Type B pancreatic cell (in vitro differentiated cells): ENCODE results near the gene MGAT5. TPM values are rescaled to one million over a fixed set of nuclear protein-coding genes. Genes with fewer than 3 reads are reported as not detected.
A peak's percentile ranks its signal among the peaks of the same experiment; 100 is the strongest.

ENCODE experiments used
- DNase-seq: peaks from one replicate; pipeline ENCODE4 v3.0.0; 2021; ENCODE audit warnings: mixed read lengths; ENCODE audit not compliant: unreplicated experiment; ENCODE audit errors: extremely low spot score
- H3K27ac Mint-ChIP-seq: 2 replicates; pipeline ENCODE4 v1.8.0; 2021; ENCODE audit warnings: mild to moderate bottlenecking, mixed read lengths
- H3K27me3 Mint-ChIP-seq: 2 replicates; pipeline ENCODE4 v1.8.0; 2021; ENCODE audit warnings: mixed read lengths
- H3K36me3 Mint-ChIP-seq: 2 replicates; pipeline ENCODE4 v1.8.0; 2021; ENCODE audit warnings: mixed read lengths
- H3K4me1 Mint-ChIP-seq: one replicate; pipeline ENCODE4 v1.8.0; 2021; ENCODE audit warnings: mixed read lengths; ENCODE audit not compliant: unreplicated experiment
- H3K4me3 Mint-ChIP-seq: 2 replicates; pipeline ENCODE4 v1.8.0; 2021; ENCODE audit warnings: mild to moderate bottlenecking, mixed read lengths
- H3K9me3 Mint-ChIP-seq: 2 replicates; pipeline ENCODE4 v1.8.0; 2021; ENCODE audit warnings: mixed read lengths
- total RNA-seq: library from RNA; stranded (reverse); gene quantifications from 2 replicates; pipeline ENCODE4 v1.2.1, GENCODE V29; 2021; ENCODE audit warnings: low replicate concordance
- TF ChIP-seq, protein P1 (sequence below): fragments of 200-600 bp; sonication (generic); conservative IDR thresholded peaks from 2 replicates; pipeline ENCODE4 v1.5.0; 2021; ENCODE audit warnings: antibody characterized with exemption, mild to moderate bottlenecking

MGAT5 gene
- total RNA-seq, 1 donor from 2014 or later, result 37.2 TPM

DNA sequence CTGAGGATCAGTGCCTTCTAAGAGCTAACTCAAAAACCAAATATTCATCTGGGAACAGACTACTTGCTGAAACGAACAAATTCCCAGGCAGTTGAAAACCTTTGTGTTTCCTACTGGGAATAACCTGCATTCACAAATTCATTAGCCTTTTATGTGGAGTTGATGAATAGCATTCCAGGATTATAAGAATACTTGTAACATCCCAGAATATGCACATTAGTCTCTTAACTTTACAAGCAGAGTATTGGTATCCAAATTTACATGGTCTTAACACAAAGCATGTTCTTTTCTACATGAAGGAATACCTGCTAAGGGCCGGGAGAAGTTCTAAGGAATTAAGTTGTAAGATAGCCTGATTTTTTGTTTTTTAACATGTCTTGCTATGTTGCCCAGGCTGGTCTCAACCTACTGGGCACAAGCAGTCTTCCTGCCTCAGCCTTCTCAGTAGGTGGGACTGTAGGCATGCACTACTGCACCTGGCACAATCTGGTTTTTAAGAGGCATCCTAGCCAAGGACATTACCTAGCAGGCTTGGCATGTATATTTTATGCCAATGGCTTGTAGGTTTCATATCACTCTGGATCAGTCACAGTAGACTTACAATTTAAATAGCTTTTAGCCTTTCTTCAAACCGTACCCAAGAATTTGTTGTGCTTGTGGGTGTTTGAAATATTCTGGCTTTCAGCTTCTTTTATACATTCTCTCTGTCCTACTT is 50.7 kb downstream of the MGAT5 start:
- Mint-ChIP-seq H3K4me1 (peaks cover 15% of the 10 kb centered on the region), H3K4me3 (no peak overlapping the region), H3K36me3 (peaks cover 5% of the 10 kb centered on the region), H3K27me3 (no peaks in the 10 kb centered on the region), H3K9me3 (no peaks in the 10 kb centered on the region), H3K27ac (no peak overlapping the region)
- TF ChIP-seq, protein P1, sequence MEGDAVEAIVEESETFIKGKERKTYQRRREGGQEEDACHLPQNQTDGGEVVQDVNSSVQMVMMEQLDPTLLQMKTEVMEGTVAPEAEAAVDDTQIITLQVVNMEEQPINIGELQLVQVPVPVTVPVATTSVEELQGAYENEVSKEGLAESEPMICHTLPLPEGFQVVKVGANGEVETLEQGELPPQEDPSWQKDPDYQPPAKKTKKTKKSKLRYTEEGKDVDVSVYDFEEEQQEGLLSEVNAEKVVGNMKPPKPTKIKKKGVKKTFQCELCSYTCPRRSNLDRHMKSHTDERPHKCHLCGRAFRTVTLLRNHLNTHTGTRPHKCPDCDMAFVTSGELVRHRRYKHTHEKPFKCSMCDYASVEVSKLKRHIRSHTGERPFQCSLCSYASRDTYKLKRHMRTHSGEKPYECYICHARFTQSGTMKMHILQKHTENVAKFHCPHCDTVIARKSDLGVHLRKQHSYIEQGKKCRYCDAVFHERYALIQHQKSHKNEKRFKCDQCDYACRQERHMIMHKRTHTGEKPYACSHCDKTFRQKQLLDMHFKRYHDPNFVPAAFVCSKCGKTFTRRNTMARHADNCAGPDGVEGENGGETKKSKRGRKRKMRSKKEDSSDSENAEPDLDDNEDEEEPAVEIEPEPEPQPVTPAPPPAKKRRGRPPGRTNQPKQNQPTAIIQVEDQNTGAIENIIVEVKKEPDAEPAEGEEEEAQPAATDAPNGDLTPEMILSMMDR, result no peak
- DNase-seq, result no peak

DNA sequence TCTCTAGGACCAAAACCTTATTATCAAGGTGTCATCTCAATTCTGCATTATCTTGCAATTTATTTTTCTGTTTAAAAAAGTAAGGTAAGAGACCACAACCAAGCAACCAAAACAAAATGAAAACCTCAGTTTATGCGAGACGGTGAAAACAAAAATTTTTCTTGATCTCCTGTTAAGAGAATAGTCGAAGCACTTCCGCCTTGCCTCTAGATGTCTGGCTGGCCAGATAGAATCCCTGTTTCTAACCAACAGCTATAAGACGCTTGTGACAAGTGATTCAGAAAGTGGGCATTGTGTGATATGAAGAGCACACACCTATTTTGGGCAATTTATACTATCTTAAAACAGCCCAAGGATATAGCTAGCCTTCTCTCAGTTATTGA is 51.2 kb downstream of the MGAT5 start:
- no peaks in the 10 kb centered on the region for H3K27me3 Mint-ChIP-seq
- no peak overlapping the region for H3K4me3 Mint-ChIP-seq
- H3K36me3 Mint-ChIP-seq, result peaks cover 7% of the 10 kb centered on the region
- TF ChIP-seq, protein P1, result no peak
- no peak for DNase-seq
- peaks cover 15% of the 10 kb centered on the region for H3K4me1 Mint-ChIP-seq
- H3K9me3 Mint-ChIP-seq, result no peaks in the 10 kb centered on the region
- no peak overlapping the region for H3K27ac Mint-ChIP-seq

DNA sequence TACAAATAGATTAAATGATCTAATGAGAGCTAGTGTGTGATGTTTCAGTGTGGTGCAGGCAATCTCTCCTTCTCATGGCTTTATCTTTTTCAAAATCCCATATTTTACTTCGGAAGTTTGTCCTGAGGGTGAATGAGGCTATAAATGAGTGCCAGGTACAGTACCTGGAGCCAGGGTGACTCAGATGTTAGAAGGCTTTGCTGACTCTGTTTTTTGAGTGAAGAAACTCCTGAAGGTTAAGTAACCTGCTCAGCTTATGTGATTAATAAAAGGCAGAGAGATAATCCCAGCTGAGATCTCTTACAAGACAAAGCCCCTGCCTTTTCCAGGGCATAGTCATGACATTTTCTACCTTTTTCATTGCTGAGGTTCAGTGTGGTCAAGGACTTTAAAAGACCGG is 52.6 kb downstream of the MGAT5 start:
- peaks cover 15% of the 10 kb centered on the region for H3K4me1 Mint-ChIP-seq
- H3K36me3 Mint-ChIP-seq, result peaks cover 7% of the 10 kb centered on the region
- TF ChIP-seq, protein P1, result no peak
- H3K27me3 Mint-ChIP-seq, result no peaks in the 10 kb centered on the region
- no peak overlapping the region for H3K4me3 Mint-ChIP-seq
- H3K27ac Mint-ChIP-seq, result no peak overlapping the region
- no peak for DNase-seq
- H3K9me3 Mint-ChIP-seq, result no peaks in the 10 kb centered on the region

DNA sequence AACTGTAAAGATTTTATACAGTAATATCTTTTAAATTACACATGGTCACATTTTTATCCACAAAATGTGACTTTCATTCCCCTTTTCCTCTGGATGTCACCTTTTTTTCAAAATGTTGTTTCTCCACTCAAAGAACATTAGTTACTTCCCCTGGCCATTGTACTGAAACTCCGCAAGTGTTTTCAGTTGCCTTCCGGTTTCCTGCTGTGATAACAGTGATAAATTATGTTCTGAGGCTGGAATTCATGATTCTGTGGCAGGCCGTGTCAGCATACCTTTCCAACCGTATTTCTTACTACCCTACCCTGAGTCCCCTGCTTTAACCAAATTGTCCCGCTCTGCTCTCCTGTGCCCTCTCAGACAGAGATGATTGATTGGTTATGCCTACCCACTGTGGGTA is 53.5 kb downstream of the MGAT5 start:
- no peak for DNase-seq
- H3K36me3 Mint-ChIP-seq, result peaks cover 7% of the 10 kb centered on the region
- TF ChIP-seq, protein P1, result no peak
- H3K27ac Mint-ChIP-seq, result peak overlapping the region; percentile 5
- H3K27me3 Mint-ChIP-seq, result no peaks in the 10 kb centered on the region
- H3K9me3 Mint-ChIP-seq, result no peaks in the 10 kb centered on the region
- H3K4me1 Mint-ChIP-seq, result peaks cover 15% of the 10 kb centered on the region
- no peak overlapping the region for H3K4me3 Mint-ChIP-seq

DNA sequence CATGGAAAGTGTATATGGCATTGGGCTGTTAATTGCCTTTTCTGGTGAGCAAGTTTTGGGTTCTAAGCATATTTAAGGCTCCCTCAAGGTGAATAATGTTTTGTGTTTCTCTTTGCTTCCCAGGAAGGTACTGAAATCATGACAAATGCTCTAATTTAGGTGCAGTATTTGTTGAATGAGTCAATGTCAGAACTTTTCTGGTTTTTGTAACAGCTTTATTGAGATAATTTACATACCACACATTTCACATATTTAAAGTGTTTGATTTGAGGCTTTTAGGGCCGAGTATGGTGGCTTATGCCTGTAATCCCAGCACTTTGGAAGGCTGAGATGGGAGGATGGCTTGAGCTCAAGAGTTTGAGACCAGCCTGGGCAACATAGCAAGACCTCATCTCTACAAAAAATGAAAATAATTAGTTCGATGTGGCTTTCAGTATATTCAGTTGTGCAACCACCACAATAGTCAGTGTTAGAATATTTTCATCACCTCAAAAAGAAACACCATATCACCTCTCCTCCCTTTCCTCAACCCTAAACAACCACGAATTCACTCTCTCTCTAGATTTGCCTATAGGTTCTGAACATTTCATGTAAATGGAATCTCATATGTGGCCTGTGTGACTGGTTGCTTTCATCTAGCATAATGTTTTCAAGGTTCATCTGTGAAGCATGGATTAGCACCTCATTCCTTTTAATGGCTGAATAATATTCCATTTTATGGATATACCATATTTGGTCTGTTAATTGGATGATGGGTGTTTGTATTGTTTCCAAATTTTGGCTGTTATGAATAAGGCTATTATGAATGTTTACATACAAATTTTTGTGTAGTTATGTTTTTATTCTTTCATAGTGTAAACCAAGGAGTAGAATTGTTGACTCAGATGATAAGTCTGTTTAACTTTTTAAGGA is 54.9 kb downstream of the MGAT5 start:
- H3K27ac Mint-ChIP-seq, result no peak overlapping the region
- DNase-seq, result no peak
- peaks cover 7% of the 10 kb centered on the region for H3K36me3 Mint-ChIP-seq
- no peak overlapping the region for H3K4me3 Mint-ChIP-seq
- H3K4me1 Mint-ChIP-seq, result peaks cover 15% of the 10 kb centered on the region
- no peaks in the 10 kb centered on the region for H3K9me3 Mint-ChIP-seq
- TF ChIP-seq, protein P1, result no peak
- no peaks in the 10 kb centered on the region for H3K27me3 Mint-ChIP-seq
